ENCODE results near the gene ABHD12B.
"Not testable (repeated sequence)": the region's sequence is repeated elsewhere in the genome, so short reads cannot be mapped to it uniquely, and the experiment has no call there.

The ABHD12B gene

GRCh38 chr14:50936882-50937281, 65.0 kb downstream of the ABHD12B start:
- DNase-seq, result no peak

- no peak for DNase-seq
Observed at GRCh38 chr14:50937325-50937724, 65.5 kb downstream of the ABHD12B start.

- DNase-seq, result no peak
Observed at GRCh38 chr14:50937800-50938199, 65.9 kb downstream of the ABHD12B start.

- DNase-seq, result no peak
Observed at GRCh38 chr14:50941151-50941550, 69.3 kb downstream of the ABHD12B start.

GRCh38 chr14:50941638-50942037, 69.8 kb downstream of the ABHD12B start:
- not testable (repeated sequence) for DNase-seq

GRCh38 chr14:50943261-50943942, 71.5 kb downstream of the ABHD12B start:
- no peak for DNase-seq

- DNase-seq, result peak; percentile 27
Observed at GRCh38 chr14:50943943-50944646, 72.2 kb downstream of the ABHD12B start, which contains the start of gene PYGL. PYGL (minus strand) TSS chr14:50944483; CDS start chr14:50944403, 80 bp downstream.

GRCh38 chr14:50944647-50945413, 73.0 kb downstream of the ABHD12B start:
- peak; percentile 54 for DNase-seq

GRCh38 chr14:50946234-50946935, 74.5 kb downstream of the ABHD12B start:
- DNase-seq, result no peak

- peak; percentile 10 for DNase-seq
Observed at GRCh38 chr14:50947446-50947845, 75.6 kb downstream of the ABHD12B start.

GRCh38 chr14:50948205-50948604, 76.4 kb downstream of the ABHD12B start:
- DNase-seq, result no peak

- DNase-seq, result no peak
Observed at GRCh38 chr14:50951032-50951431, 79.2 kb downstream of the ABHD12B start.

- DNase-seq, result no peak
Observed at GRCh38 chr14:50953502-50953901, 81.6 kb downstream of the ABHD12B start.
